Body of pancreas (tissue), 4 donors: ENCODE measurements around the gene TEAD4.

ENCODE experiments used
- CTCF ChIP-seq, 7 experiments: fragments of 450-650 bp in 4 of 7; fragments of 200-600 bp in 3 of 7; sonication (generic) in 3 of 7; IDR thresholded peaks; one replicate each; pipeline ENCODE4 v1.5.1; 2016 to 2019; ENCODE audit warnings: antibody characterized with exemption in 7 of 7
- POLR2A ChIP-seq, 3 donors: fragments of 450-650 bp; IDR thresholded peaks; one replicate each; pipeline ENCODE4 v1.6.1; 2016; ENCODE audit warnings: antibody characterized with exemption in 3 of 3, mild to moderate bottlenecking in 2 of 3

- no peak for TF ChIP-seq POLR2A (IDR thresholded peaks at IDR 0.05)
- no peak for TF ChIP-seq CTCF (IDR thresholded peaks at IDR 0.05)
Measured at GRCh38 chr12:3065300-3065699, 106.1 kb downstream of the TEAD4 start.
